ENCODE data around the gene SNX17.
"Not testable (repeated sequence)": the region's sequence is repeated elsewhere in the genome, so short reads cannot be mapped to it uniquely, and the experiment has no call there.

The SNX17 gene

GRCh38 chr2:27407798-27408491 is 37.5 kb downstream of the SNX17 start:
- DNase-seq, result peak; percentile 74

- peak; percentile 45 for DNase-seq
These were observed 38.3 kb downstream of the SNX17 start for GRCh38 chr2:27408601-27409320.

GRCh38 chr2:27409321-27410073 is 39.1 kb downstream of the SNX17 start, which contains the start of gene PPM1G:
Gene PPM1G (minus strand): TSS chr2:27409591. CDS start chr2:27409422, 169 bp downstream.
- DNase-seq, result peak; percentile 98

GRCh38 chr2:27412419-27413152 is 42.2 kb downstream of the SNX17 start:
- no peak for DNase-seq

- DNase-seq, result no peak
These were observed 45.7 kb downstream of the SNX17 start for GRCh38 chr2:27416151-27416550.

- no peak for DNase-seq
These were observed 50.6 kb downstream of the SNX17 start for GRCh38 chr2:27420996-27421395.

- DNase-seq, result no peak
These were observed 51.3 kb downstream of the SNX17 start for GRCh38 chr2:27421660-27422250.

- DNase-seq, result no peak
These were observed 52.5 kb downstream of the SNX17 start for GRCh38 chr2:27422958-27423357.

- not testable (repeated sequence) for DNase-seq
These were observed 54.6 kb downstream of the SNX17 start for GRCh38 chr2:27425039-27425438.
